Esophagus squamous epithelium (tissue), 4 donors: ENCODE data around the gene GRIK4.

Experiments
- CTCF ChIP-seq, 6 experiments: fragments of 450-650 bp in 4 of 6; fragments of 200-600 bp in 2 of 6; sonication (generic) in 2 of 6; IDR thresholded peaks; one replicate each; pipeline ENCODE4 v1.5.1; 2016 to 2019; ENCODE audit warnings: antibody characterized with exemption in 6 of 6, mild to moderate bottlenecking in 4 of 6, moderate library complexity in 4 of 6
- POLR2A ChIP-seq, 4 donors: fragments of 450-650 bp; IDR thresholded peaks; one replicate each; pipeline ENCODE4 v1.6.1; 2017; ENCODE audit warnings: antibody characterized with exemption in 4 of 4, mild to moderate bottlenecking in 4 of 4, moderate library complexity in 3 of 4

GRCh38 chr11:120956710-120957495, 445.4 kb downstream of the GRIK4 start:
- TF ChIP-seq CTCF (IDR thresholded peaks at IDR 0.05) (no peak), POLR2A (IDR thresholded peaks at IDR 0.05) (no peak)
